GM10248 (cell line): ENCODE results near the gene FAM3B.

Experiments
- CTCF ChIA-PET: fragments of 300-600 bp; sonication (Branson Sonifier 250); formaldehyde crosslinking; extraction: SDS; loops from one replicate; lab custom pipeline; 2021; ENCODE audit warnings: antibody characterized with exemption; lab: Yijun Ruan, JAX
- POLR2A ChIA-PET: fragments of 350-650 bp; sonication (Branson Sonifier 250); formaldehyde crosslinking; extraction: SDS; loops from one replicate; lab custom pipeline; 2020; ENCODE audit warnings: antibody characterized with exemption; lab: Yijun Ruan, JAX
- DNase-seq: peaks from one replicate; pipeline ENCODE4 v3.0.0; 2012; ENCODE audit errors: extremely low spot score
- TF ChIP-seq, protein P1 (sequence below): IDR thresholded peaks from 2 replicates; pipeline ENCODE4 v1.5.1; 2012; ENCODE audit warnings: mild to moderate bottlenecking, low read depth; ENCODE audit errors: extremely low read depth, missing control alignments, control extremely low read depth

The FAM3B gene

DNA sequence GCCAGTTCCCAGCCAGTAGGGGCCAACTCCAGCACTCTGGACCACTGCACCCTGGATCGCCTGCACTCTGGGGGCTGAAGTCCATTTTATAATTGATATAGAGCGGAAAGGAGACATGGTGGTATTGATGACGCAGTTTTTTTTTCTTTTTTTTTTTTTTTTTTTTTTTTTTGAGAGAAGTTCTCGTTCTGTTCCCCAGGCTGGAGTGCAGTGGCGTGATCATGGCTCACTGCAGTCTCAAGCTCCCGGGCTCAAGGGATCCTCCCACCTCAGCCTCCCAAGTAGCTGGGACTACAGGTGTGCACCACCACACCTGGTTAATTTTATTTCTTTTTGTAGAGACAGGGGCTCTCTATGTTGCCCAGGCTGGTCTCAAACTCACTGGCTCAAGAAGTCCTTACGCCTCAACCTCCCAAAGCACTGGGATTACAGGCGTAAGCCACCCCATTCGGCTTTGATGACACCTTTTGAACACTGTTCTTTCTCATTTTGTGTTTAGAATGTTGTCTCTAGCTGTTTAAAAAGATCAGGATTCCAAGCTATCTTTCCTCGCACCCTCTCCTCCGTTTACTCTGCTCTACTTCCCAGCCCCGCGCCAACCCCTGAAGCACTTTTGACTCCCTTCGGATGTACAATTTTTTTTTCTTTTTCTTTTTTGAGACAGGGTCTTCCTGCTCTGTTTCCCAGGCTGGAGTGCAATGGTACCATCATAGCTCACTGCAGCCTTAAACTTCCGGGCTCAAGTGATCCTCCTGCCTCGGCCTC is 46.2 kb downstream of the FAM3B start:
- POLR2A ChIA-PET = no interaction called here
- TF ChIP-seq, protein P1, sequence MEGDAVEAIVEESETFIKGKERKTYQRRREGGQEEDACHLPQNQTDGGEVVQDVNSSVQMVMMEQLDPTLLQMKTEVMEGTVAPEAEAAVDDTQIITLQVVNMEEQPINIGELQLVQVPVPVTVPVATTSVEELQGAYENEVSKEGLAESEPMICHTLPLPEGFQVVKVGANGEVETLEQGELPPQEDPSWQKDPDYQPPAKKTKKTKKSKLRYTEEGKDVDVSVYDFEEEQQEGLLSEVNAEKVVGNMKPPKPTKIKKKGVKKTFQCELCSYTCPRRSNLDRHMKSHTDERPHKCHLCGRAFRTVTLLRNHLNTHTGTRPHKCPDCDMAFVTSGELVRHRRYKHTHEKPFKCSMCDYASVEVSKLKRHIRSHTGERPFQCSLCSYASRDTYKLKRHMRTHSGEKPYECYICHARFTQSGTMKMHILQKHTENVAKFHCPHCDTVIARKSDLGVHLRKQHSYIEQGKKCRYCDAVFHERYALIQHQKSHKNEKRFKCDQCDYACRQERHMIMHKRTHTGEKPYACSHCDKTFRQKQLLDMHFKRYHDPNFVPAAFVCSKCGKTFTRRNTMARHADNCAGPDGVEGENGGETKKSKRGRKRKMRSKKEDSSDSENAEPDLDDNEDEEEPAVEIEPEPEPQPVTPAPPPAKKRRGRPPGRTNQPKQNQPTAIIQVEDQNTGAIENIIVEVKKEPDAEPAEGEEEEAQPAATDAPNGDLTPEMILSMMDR = no peak
- CTCF ChIA-PET = interaction anchor here (1.2 to 1.3 kb wide), 3 partner anchors 9 to 79 kb away, joined by 3 to 4 read pairs (median 3); no protein-coding TSS in a partner anchor
- no peak for DNase-seq

DNA sequence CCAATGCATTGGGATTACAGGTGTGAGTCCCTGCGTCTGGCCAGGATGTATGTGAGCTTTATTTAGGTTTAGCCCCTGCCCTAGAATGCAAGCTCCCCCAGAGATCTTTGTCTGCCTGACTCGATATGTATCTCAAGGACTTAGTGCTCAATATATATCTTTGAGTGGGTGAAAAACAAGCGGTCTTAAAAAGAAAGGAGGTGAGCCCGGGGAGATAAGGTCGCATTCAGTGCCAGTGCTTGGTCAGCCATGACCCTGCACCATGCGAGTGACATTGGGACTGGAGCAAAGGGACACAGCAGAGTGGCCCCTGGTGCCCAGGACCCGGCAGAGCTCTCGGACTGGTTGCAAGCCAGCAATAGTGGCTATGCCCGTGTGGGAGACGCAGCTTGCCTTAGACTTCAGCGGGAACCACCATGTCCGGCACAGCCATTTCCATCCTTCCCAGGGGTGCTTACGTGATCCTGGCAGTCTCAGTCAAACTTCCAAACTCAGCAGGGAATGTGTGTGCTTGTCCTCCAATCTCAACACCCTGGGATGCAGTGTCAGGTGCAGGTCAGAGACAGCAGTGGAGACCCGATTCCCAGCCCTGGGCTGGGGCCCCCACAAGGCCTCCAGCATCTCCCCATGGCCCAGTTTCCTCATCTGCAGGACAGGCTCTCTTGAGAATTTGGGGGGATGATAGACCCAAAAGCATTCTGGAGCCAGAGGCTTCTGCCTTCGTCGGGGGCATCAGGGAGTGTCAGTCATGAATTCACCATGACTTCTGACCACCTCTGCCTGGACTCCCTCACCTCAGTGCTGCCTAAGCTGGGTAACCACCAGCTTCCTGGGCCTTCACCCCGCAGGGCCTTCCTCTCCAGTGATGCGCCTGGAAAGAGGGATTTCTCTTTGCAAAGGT is 47.0 kb downstream of the FAM3B start:
- TF ChIP-seq, protein P1 = no peak
- ChIA-PET CTCF (interaction anchor here (1.2 to 1.3 kb wide), 3 partner anchors 9 to 80 kb away, joined by 3 to 4 read pairs (median 3); no protein-coding TSS in a partner anchor), POLR2A (no interaction called here)
- DNase-seq = no peak

DNA sequence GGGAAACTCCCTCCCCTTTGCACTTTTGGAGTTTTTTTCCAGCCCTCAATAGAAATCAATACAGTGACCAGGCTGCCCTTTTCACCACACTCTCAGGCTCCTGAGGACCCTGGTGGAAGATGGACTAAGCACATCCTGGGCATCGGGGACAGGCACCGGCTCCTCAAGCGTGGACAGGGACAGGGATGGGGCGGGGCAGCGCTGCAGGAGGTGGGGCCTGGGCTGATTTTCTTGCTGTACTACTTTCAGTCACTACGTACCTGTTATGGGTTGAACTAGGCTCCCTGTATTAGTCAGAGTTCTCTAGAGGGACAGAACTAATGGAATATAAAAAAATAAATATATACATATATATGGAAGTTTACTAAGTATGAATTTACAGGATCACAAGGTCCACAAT is 47.7 kb downstream of the FAM3B start:
- TF ChIP-seq, protein P1 = no peak
- no peak for DNase-seq
- ChIA-PET CTCF (no interaction called here), POLR2A (no interaction called here)

DNA sequence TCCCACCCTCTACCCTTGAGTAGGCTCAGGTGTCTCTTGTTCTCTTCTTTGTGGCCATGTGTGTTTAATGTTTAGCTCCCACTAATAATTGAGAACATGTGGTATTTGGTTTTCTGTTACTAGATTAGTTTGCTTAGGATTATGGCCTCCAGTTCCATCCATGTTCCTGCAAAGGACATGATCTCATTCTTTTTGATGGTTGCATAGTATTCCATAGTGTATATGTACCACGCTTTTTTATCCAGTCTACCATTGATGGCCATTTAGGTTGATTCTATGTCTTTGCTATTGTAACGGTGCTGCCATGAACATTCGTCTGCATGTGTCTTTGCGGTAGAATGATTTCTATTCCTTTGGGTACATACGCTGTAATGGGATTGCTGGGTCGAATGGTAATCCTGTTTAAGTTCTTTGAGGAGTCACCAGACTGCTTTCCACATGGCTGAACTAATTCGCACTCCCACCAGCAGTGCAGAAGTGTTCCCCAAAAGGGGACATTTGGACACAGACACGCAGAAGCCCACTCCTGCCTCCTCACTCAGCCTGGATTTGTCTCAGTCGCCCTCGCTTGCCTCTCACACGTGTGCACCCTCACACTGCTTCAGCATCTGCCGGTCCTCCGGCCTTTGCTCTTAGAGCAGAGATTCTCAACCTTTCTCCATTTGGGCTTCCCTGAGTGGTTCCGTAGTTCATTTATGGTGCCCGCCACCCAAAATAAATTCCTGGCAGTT is 48.9 kb downstream of the FAM3B start:
- ChIA-PET POLR2A (no interaction called here), CTCF (no interaction called here)
- TF ChIP-seq, protein P1 = no peak
- DNase-seq = no peak

DNA sequence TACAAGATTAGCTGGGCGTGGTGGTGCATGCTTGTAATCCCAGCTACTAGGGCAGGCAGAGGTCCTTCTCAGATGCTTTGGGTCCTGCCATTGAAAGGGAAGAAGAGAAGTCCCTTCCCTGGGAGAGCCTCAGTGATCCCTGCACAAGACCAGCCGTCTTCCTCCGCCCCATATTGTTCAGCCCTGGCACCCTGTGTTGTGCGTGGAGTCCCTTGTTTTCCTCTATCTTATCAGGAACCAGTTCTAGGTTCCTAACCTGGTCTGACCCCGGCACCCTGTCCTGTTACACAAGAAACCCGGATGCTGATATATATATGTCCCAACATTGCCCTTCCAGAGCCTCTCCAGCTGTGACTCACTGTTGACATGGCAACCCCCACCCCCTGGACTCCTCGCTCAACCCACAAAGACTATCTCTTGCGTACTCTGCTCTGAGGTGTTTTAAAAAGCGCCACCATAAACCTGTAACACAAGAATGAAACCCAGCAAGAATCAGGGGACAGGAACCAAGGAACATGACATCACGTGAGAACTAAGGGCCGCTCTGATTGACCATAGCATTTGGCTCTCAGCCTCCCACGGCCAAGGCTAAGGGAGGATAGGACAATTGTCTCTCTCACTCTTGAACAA is 50.0 kb downstream of the FAM3B start:
- ChIA-PET POLR2A (no interaction called here), CTCF (interaction anchor here (1.0 to 2.0 kb wide), 3 partner anchors 8 to 83 kb away, joined by 3 to 7 read pairs (median 5); no protein-coding TSS in a partner anchor)
- DNase-seq = peak; percentile 67
- TF ChIP-seq, protein P1 = no peak
